ENCODE data around the gene RBPMS2. TPM values are rescaled to one million over a fixed set of nuclear protein-coding genes. Genes with fewer than 3 reads are reported as not detected.

The RBPMS2 gene
- total RNA-seq = not detected in 2 replicates

DNA sequence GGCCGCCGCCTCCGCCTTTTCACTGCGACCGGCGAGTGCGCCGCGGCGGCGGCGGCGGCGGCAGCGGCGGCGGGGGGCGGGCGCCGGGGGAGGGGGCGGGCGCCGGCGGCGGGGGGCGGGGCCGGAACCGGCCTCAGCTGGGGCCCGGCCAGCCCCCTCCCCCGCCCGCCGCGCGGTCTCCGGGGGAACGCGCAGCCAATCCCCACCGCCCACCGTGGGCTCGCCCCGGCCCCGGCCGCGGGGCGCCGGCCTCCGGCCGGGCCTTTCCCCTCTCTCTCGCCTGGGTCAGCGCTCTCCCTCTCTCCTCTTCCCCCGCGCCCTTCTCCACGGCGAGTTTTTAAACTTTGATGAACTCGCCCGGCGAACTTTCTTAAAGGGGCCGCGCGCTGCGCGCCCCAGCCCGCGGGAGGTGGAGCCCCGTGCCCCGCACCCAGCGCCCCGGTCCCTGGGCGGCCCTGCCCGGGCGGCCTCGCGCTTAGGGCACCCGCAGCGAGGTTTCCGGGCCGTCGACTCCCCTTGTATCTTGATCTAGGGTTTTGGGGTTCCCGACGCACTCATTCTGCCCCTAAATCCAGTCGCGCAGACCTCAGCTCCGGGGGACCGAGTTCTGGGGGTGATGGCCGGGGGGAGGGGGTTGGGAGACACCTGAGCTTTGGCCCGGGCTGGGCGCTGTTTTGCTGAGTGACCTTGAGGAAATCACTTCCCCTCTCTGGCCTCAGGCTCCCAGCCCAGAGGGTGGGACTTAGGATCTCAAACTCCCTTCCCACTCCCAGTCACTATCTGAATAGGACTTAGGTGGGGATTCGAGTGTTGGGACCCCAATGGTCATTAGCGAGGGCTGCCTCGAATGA, at the start of gene RBPMS2:
Gene RBPMS2, minus strand, starts transcription at position 39 of the 851 bp plus-strand sequence. CDS start 270 bp downstream, outside the sequence.

Small RNAs within 50 kb of the gene (small RNA-seq; reads per million reads assigned to genes)
- gene AC100830.2 = not detected
- gene MIR1272 = not detected

Other genes with a start within 250 kb of the RBPMS2 start
- gene PIF1, start 50.1 kb upstream of the RBPMS2 start, total RNA-seq = 1.6 and 3.9 TPM in 2 replicates
- gene PLEKHO2, start 66.3 kb upstream of the RBPMS2 start, total RNA-seq = 22.3 and 26.7 TPM in 2 replicates
- gene ANKDD1A, start 136.3 kb upstream of the RBPMS2 start, total RNA-seq = 8.6 and 16.1 TPM in 2 replicates
- 75.4 and 87.3 TPM in 2 replicates for gene SPG21, start 214.3 kb upstream of the RBPMS2 start, total RNA-seq

All from placental epithelial cell (primary cell).